Measurements from ENCODE around the gene ARHGEF17. TPM values are rescaled to one million over a fixed set of nuclear protein-coding genes. Genes with fewer than 3 reads are reported as not detected.

Gene ARHGEF17
- total RNA-seq, 1 experiment from 2014 or later = 22.3 TPM

DNA sequence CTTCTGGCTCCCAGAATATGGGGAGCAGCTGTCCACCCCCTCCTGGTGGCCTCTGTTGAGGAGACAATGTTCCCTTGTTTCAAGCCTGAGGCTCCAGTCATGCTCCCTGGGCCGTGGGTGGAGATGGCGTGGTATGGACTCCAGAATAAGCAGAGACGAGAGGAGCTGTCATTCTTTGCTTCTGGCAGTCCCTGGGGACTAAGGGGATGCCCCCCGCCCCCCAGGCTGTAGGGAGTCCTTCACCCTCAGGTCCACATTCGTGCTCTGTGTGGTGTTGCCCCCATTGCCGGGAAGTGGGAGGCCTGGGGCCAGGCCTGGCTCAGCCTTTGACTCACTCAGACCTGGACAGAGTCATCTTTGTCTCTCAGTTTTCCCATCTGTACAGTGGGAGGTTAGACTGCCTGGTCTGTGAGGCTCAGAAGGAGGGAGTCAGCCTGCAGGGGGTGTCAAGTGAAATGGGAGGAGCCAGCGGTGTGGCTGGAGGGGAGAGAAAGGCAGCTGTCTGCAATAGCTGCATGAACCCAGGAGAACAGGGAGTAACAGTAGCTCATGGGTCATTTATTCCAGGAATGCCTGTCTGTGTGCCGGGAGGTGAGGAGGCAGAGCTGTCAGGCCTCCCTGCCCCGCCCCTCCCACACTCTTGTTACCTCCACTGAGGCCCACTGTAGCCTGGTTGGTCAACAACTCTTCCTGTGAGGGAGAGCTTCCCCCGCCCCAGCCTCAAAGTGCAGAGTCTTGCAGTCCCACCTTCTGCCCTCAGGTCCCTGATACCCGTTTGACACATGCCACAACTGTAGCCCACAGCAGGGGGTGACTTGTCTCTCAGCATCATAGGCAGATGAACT is 6.3 kb downstream of the ARHGEF17 start:
- no peak for DNase-seq
- peaks cover 29% of the 10 kb centered on the region for H3K4me1 Mint-ChIP-seq (ENCODE audit: low read depth, unreplicated experiment)
- CTCF ChIA-PET = interaction anchor here (0.6 kb wide), 1 partner anchor 890 kb away, joined by 3 read pairs; no protein-coding TSS in a partner anchor
- no peaks in the 10 kb centered on the region for H3K27me3 Mint-ChIP-seq (ENCODE audit: unreplicated experiment)
- H3K36me3 Mint-ChIP-seq (ENCODE audit: insufficient read depth, unreplicated experiment) = peaks cover 8% of the 10 kb centered on the region
- intact Hi-C loops (cut with micrococcal nuclease; ENCODE audit: unreplicated experiment) = no loop called here
- TF ChIP-seq, protein P1, sequence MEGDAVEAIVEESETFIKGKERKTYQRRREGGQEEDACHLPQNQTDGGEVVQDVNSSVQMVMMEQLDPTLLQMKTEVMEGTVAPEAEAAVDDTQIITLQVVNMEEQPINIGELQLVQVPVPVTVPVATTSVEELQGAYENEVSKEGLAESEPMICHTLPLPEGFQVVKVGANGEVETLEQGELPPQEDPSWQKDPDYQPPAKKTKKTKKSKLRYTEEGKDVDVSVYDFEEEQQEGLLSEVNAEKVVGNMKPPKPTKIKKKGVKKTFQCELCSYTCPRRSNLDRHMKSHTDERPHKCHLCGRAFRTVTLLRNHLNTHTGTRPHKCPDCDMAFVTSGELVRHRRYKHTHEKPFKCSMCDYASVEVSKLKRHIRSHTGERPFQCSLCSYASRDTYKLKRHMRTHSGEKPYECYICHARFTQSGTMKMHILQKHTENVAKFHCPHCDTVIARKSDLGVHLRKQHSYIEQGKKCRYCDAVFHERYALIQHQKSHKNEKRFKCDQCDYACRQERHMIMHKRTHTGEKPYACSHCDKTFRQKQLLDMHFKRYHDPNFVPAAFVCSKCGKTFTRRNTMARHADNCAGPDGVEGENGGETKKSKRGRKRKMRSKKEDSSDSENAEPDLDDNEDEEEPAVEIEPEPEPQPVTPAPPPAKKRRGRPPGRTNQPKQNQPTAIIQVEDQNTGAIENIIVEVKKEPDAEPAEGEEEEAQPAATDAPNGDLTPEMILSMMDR (IDR thresholded peaks at IDR 0.05; ENCODE audit: unreplicated experiment) = no peak
- no peaks in the 10 kb centered on the region for H3K9me3 Mint-ChIP-seq (ENCODE audit: low read depth, unreplicated experiment)
- BruUV-seq (replicated peaks) = no TSS peak
- no peak overlapping the region for H3K4me3 Mint-ChIP-seq (ENCODE audit: low read depth, unreplicated experiment)
- no peak overlapping the region for H3K27ac Mint-ChIP-seq (ENCODE audit: unreplicated experiment)

DNA sequence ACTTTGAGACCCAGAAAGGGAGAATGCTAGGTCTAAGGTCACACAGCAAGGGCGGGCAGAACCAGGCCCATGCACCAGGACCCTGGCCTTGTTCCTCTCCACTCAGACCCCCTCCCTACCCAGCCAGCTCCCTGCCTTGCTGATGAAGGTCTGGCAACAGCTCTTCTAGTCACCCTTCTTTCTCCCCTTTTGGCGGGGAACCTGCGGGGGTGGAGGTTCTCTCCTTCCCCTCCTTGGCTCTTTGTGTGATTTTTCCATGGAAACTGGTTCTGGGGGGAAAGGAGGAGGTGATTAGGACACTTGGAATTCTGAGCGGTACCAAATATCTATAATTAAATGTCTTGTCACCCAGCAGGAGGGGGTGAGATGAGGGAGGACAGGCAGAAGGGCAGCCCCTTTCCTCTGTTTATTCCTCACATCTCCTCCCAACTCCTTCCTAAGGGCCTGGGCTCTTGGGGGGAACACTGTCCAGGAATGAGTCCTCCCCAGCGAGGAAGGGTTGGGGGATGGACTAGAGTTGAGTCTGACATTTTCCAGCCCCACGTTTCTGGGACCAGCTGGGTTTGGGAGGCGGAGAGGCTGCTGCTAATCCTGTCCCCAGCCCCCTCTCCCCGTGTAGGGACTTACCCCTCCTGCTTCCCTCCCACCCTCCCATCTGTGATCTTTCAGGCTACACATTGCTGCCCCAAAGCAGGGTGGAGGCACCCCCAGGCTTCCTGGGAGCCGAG is 7.4 kb downstream of the ARHGEF17 start:
- peaks cover 7% of the 10 kb centered on the region for H3K36me3 Mint-ChIP-seq (ENCODE audit: insufficient read depth, unreplicated experiment)
- no peaks in the 10 kb centered on the region for H3K27me3 Mint-ChIP-seq (ENCODE audit: unreplicated experiment)
- CTCF ChIA-PET = no interaction called here
- DNase-seq = no peak
- H3K9me3 Mint-ChIP-seq (ENCODE audit: low read depth, unreplicated experiment) = no peaks in the 10 kb centered on the region
- peaks cover 29% of the 10 kb centered on the region for H3K4me1 Mint-ChIP-seq (ENCODE audit: low read depth, unreplicated experiment)
- BruUV-seq (replicated peaks) = no TSS peak
- H3K27ac Mint-ChIP-seq (ENCODE audit: unreplicated experiment) = no peak overlapping the region
- no peak overlapping the region for H3K4me3 Mint-ChIP-seq (ENCODE audit: low read depth, unreplicated experiment)
- intact Hi-C loops (cut with micrococcal nuclease; ENCODE audit: unreplicated experiment) = no loop called here
- TF ChIP-seq, protein P1 (IDR thresholded peaks at IDR 0.05; ENCODE audit: unreplicated experiment) = no peak

DNA sequence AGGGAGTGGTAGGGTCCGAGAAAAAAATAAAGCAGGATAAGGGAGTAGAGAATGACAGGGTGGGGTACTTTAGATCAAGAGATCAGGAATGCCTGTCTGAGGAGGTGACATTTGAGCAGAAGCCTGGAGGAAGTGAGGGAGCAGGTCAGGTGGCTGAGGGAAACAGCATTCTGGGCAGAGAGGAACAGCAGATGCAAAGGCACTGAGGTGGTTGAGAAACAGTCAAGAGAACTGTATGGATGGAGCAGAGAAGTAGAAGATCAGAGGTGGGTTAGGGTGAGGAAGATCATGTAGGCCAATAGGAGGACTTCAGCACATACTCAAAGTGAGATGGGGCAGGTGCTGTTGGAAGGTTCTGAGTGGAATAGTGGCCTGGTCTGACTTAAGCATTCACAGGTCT is 8.3 kb downstream of the ARHGEF17 start:
- Mint-ChIP-seq H3K9me3 (ENCODE audit: low read depth, unreplicated experiment) (no peaks in the 10 kb centered on the region), H3K4me3 (ENCODE audit: low read depth, unreplicated experiment) (no peak overlapping the region), H3K36me3 (ENCODE audit: insufficient read depth, unreplicated experiment) (peaks cover 7% of the 10 kb centered on the region), H3K27me3 (ENCODE audit: unreplicated experiment) (no peaks in the 10 kb centered on the region), H3K4me1 (ENCODE audit: low read depth, unreplicated experiment) (peaks cover 29% of the 10 kb centered on the region), H3K27ac (ENCODE audit: unreplicated experiment) (no peak overlapping the region)
- no TSS peak for BruUV-seq (replicated peaks)
- intact Hi-C loops (cut with micrococcal nuclease; ENCODE audit: unreplicated experiment) = no loop called here
- DNase-seq = no peak
- CTCF ChIA-PET = no interaction called here
- TF ChIP-seq, protein P1 (IDR thresholded peaks at IDR 0.05; ENCODE audit: unreplicated experiment) = no peak

DNA sequence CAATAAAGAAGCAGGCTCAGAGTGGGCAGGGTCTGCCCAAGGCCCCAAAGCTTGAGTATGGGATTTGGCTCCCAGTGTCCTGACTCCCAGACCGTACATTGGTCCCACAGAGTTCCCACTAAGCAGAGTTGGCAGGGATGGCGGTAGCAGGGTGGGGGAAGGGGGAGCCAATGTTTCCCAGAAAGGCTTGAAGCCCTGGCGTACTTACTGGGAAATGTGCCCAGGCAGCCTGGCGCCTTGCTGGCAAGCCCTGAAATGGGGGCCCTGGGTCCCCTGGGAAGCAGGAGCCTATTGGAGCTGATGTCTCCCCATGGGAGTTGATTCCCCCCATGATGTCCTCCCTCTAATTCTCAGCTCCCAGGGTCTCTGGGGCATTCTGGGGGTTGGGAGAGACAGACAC is 9.3 kb downstream of the ARHGEF17 start:
- intact Hi-C loops (cut with micrococcal nuclease; ENCODE audit: unreplicated experiment) = no loop called here
- TF ChIP-seq, protein P1 (IDR thresholded peaks at IDR 0.05; ENCODE audit: unreplicated experiment) = no peak
- H3K9me3 Mint-ChIP-seq (ENCODE audit: low read depth, unreplicated experiment) = no peaks in the 10 kb centered on the region
- CTCF ChIA-PET = no interaction called here
- H3K27ac Mint-ChIP-seq (ENCODE audit: unreplicated experiment) = no peak overlapping the region
- no peak overlapping the region for H3K4me3 Mint-ChIP-seq (ENCODE audit: low read depth, unreplicated experiment)
- H3K4me1 Mint-ChIP-seq (ENCODE audit: low read depth, unreplicated experiment) = peaks cover 28% of the 10 kb centered on the region
- DNase-seq = no peak
- BruUV-seq (replicated peaks) = no TSS peak
- H3K27me3 Mint-ChIP-seq (ENCODE audit: unreplicated experiment) = no peaks in the 10 kb centered on the region
- peaks cover 7% of the 10 kb centered on the region for H3K36me3 Mint-ChIP-seq (ENCODE audit: insufficient read depth, unreplicated experiment)

All from Calu3 (cell line).